Measurements from ENCODE around the gene NR1H2.

DNA sequence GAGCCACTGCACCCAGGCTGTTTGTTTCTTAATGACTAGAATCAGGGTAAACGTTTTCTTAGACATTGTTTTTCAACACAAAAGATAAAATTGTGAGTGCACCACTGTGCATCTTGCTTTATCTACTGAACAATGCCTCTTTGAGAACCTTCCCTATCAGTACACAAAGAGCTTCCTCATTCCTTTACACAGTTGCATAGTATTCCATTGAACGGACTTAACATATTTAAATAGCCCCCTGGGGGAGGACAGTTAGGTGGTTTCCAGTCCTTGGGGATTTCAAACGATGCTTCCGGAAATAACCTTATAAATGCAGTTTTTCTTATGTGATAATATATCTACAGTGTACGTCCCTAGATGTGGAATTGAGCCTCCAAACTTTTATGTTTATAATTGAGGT is 16.5 kb downstream of the NR1H2 start:
- TF ChIP-seq EZH2 (IDR thresholded peaks at IDR 0.05; ENCODE audit: insufficient read depth, poor library complexity, severe bottlenecking), result no peak
- TF ChIP-seq EZH2phosphoT487 (IDR thresholded peaks at IDR 0.05; ENCODE audit: insufficient read depth, low read depth), result no peak

Data from GM23248 (cell line).